Adipose tissue (tissue), 3 donors: ENCODE results near the gene ERFE. TPM values are rescaled to one million over a fixed set of nuclear protein-coding genes. Genes with fewer than 3 reads are reported as not detected.
"Not testable (repeated sequence)": the region's sequence is repeated elsewhere in the genome, so short reads cannot be mapped to it uniquely, and the experiment has no call there.

Source experiments
- H3K27ac ChIP-seq: one replicate; pipeline ENCODE4 v1.5.1; 2013; ENCODE audit warnings: low read depth, low read length
- WGBS, 3 donors: extraction: QIAGEN DNeasy Blood & Tissue Kit; methylation state at CpG; one replicate each; pipeline ENCODE4 v1.1.7; 2013; 5-methylcytosine and 5-hydroxymethylcytosine counted together
- polyA plus RNA-seq, 3 donors: library from polyadenylated mRNA; stranded (reverse); fragments of 200-250 nt; gene quantifications; one replicate each; pipeline ENCODE4 v1.2.3, GENCODE V29; 2013
- donor health status: healthy with polysubstance abuse.
- donor health status: Bipolar disorder and iron deficiency.
- donor health status: healthy.

ERFE gene
- polyA plus RNA-seq, 3 donors, result 0.41 to 2.1 TPM; not detected in 1

GRCh38 chr2:238162846-238163441 lies 4.2 kb downstream of the ERFE start:
- WGBS, 3 donors, result 62 to 67% (median 67%) methylated on average over 15 of the region's 15 CpGs
- no peak overlapping the region for H3K27ac ChIP-seq

- H3K27ac ChIP-seq, result no peak overlapping the region
- WGBS, 3 donors, result 3 to 8% (median 4%) methylated on average over 69 to 95 of the region's 95 CpGs
Observed at GRCh38 chr2:238163481-238164198, 4.9 kb downstream of the ERFE start.

GRCh38 chr2:238164906-238165287 lies 6.1 kb downstream of the ERFE start:
- 92 to 97% (median 96%) methylated on average over 8 of the region's 8 CpGs for WGBS, 3 donors
- no peak overlapping the region for H3K27ac ChIP-seq

- 90 to 95% (median 92%) methylated on average over 12 of the region's 12 CpGs for WGBS, 3 donors
- no peak overlapping the region for H3K27ac ChIP-seq
Observed at GRCh38 chr2:238165288-238165921, 6.6 kb downstream of the ERFE start.

GRCh38 chr2:238166391-238167343 lies 7.9 kb downstream of the ERFE start:
- WGBS, 3 donors, result 69 to 87% (median 86%) methylated on average over 24 of the region's 24 CpGs
- H3K27ac ChIP-seq, result no peak overlapping the region

- WGBS, 3 donors, result 80 to 95% (median 91%) methylated on average over 7 of the region's 7 CpGs
- H3K27ac ChIP-seq, result no peak overlapping the region
Observed at GRCh38 chr2:238167344-238167715, 8.6 kb downstream of the ERFE start.

- H3K27ac ChIP-seq, result no peak overlapping the region
- 76 to 83% (median 80%) methylated on average over 8 of the region's 8 CpGs for WGBS, 3 donors
Observed at GRCh38 chr2:238167761-238168160, 9.0 kb downstream of the ERFE start.

- WGBS, 3 donors, result 88 to 91% (median 88%) methylated on average over 13 of the region's 13 CpGs
- no peak overlapping the region for H3K27ac ChIP-seq
Observed at GRCh38 chr2:238168196-238169047, 9.7 kb downstream of the ERFE start.

- H3K27ac ChIP-seq, result no peak overlapping the region
- WGBS, 3 donors, result 56 to 61% (median 56%) methylated on average over 6 of the region's 6 CpGs
Observed at GRCh38 chr2:238169048-238169707, 10.4 kb downstream of the ERFE start.

- WGBS, 3 donors, result 52 to 75% (median 68%) methylated on average over 5 of the region's 5 CpGs
- no peak overlapping the region for H3K27ac ChIP-seq
Observed at GRCh38 chr2:238169708-238170251, 11.0 kb downstream of the ERFE start.

- no peak overlapping the region for H3K27ac ChIP-seq
- 92 to 94% (median 93%) methylated on average over 21 of the region's 21 CpGs for WGBS, 3 donors
Observed at GRCh38 chr2:238170386-238171071, 11.8 kb downstream of the ERFE start.

GRCh38 chr2:238171072-238171431 lies 12.3 kb downstream of the ERFE start:
- 90 to 95% (median 94%) methylated on average over 5 of the region's 5 CpGs for WGBS, 3 donors
- not testable (repeated sequence) for H3K27ac ChIP-seq

GRCh38 chr2:238171575-238172187 lies 12.9 kb downstream of the ERFE start:
- H3K27ac ChIP-seq, result no peak overlapping the region
- WGBS, 3 donors, result 94 to 98% (median 96%) methylated on average over 9 of the region's 9 CpGs

- 90% methylated on average over 14 of the region's 14 CpGs for WGBS, 3 donors
- H3K27ac ChIP-seq, result no peak overlapping the region
Observed at GRCh38 chr2:238172439-238172838, 13.7 kb downstream of the ERFE start.

- WGBS, 3 donors, result 87 to 95% (median 92%) methylated on average over 2 of the region's 2 CpGs
- H3K27ac ChIP-seq, result no peak overlapping the region
Observed at GRCh38 chr2:238173692-238174091, 14.9 kb downstream of the ERFE start.

- no peak overlapping the region for H3K27ac ChIP-seq
- 97 to 98% (median 97%) methylated on average over 8 of the region's 8 CpGs for WGBS, 3 donors
Observed at GRCh38 chr2:238174291-238174690, 15.5 kb downstream of the ERFE start.
